GM12873 (cell line): ENCODE results near the gene BCL2L15.

Source experiments
- CTCF ChIP-seq: IDR thresholded peaks from 2 replicates; pipeline ENCODE4 v1.5.1; 2012; ENCODE audit warnings: low read depth, mild to moderate bottlenecking, moderate library complexity, low read length, control low read depth; ENCODE audit not compliant: insufficient read depth; ENCODE audit errors: missing control alignments

BCL2L15 gene

DNA sequence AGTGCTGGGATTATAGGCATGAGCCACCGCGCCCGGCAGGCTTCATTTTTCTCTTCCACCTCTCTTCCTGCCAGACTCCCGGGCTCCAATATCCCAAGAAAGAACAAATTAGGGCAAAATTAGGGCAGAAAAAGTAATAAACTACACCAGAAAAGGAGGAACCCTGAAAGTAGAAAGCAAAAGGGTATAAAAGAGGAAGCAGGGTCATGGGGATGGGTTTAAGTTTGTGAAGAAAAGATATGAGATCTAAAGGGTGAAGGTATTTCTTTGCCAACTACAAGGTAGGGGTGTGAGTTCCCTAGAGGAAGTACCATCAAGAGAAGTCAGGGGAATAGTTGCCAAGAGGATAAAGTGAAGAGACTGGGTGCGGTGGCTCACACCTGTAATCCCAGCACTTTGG lies 25.7 kb downstream of the BCL2L15 start:
- no peak for TF ChIP-seq CTCF

- no peak for TF ChIP-seq CTCF
Measured at GRCh38 chr1:113860891-113861290, 26.5 kb downstream of the BCL2L15 start.

- TF ChIP-seq CTCF = no peak
Measured at GRCh38 chr1:113859478-113860175, 27.8 kb downstream of the BCL2L15 start.

GRCh38 chr1:113858982-113859381 lies 28.4 kb downstream of the BCL2L15 start:
- no peak for TF ChIP-seq CTCF

GRCh38 chr1:113858418-113858817 lies 29.0 kb downstream of the BCL2L15 start:
- no peak for TF ChIP-seq CTCF

DNA sequence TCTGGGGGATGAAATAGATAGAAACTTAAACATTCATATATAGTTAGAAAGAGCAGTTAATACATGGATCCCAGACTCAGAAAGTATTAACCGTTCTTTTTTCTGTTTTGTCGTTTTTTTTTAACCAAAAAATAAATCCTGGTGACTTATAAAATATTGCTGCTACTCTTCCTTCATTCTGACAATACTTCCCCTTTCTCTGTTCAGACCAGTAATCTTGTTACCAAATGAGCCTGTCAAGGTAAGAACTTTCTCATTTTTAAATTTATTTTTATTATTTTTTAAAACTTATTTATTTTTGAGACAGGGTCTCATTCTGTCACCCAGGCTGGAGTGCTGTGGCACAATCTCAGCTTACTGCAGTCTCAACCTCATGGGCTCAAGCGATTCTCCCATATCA lies 29.6 kb downstream of the BCL2L15 start:
- TF ChIP-seq CTCF = no peak

GRCh38 chr1:113856401-113856790 lies 31.0 kb downstream of the BCL2L15 start:
- TF ChIP-seq CTCF = no peak
